Esophagus squamous epithelium (tissue), 4 donors: ENCODE measurements around the gene DNAJB12.

Source experiments
- POLR2A ChIP-seq, 4 donors: fragments of 450-650 bp; IDR thresholded peaks; one replicate each; pipeline ENCODE4 v1.6.1; 2017; ENCODE audit warnings: antibody characterized with exemption in 4 of 4, mild to moderate bottlenecking in 4 of 4, moderate library complexity in 3 of 4
- TF ChIP-seq, protein P1 (sequence below), 6 experiments: fragments of 450-650 bp in 4 of 6; fragments of 200-600 bp in 2 of 6; sonication (generic) in 2 of 6; IDR thresholded peaks; one replicate each; pipeline ENCODE4 v1.5.1; 2016 to 2019; ENCODE audit warnings: antibody characterized with exemption in 6 of 6, mild to moderate bottlenecking in 4 of 6, moderate library complexity in 4 of 6

DNA sequence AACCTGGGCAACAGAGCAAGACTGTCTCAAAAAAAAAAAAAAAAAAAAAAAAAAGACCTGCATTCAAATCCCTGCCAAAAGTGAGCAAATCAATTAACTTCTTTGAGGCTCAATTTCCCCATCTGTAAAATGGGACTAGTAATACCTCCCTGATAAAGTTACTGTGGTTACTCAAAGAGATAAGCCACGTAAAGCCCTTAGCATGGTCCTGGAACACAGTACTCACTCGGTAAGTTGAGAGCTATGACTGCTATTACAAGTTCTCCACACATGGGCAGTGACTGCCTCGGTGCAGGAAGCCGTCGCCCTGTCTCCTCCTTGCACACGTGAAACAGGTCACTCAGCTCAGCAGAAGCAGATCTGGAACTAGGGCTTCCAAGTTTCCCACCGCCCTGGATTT lies 43.1 kb downstream of the DNAJB12 start:
- TF ChIP-seq POLR2A (IDR thresholded peaks at IDR 0.05), result no peak
- TF ChIP-seq, protein P1, sequence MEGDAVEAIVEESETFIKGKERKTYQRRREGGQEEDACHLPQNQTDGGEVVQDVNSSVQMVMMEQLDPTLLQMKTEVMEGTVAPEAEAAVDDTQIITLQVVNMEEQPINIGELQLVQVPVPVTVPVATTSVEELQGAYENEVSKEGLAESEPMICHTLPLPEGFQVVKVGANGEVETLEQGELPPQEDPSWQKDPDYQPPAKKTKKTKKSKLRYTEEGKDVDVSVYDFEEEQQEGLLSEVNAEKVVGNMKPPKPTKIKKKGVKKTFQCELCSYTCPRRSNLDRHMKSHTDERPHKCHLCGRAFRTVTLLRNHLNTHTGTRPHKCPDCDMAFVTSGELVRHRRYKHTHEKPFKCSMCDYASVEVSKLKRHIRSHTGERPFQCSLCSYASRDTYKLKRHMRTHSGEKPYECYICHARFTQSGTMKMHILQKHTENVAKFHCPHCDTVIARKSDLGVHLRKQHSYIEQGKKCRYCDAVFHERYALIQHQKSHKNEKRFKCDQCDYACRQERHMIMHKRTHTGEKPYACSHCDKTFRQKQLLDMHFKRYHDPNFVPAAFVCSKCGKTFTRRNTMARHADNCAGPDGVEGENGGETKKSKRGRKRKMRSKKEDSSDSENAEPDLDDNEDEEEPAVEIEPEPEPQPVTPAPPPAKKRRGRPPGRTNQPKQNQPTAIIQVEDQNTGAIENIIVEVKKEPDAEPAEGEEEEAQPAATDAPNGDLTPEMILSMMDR (IDR thresholded peaks at IDR 0.05), result no peak
